SU-DHL-6 (cell line): Measurements from ENCODE around the gene SRSF1.

Experiments used
- H2AFZ ChIP-seq: fragments of 200-600 bp; sonication (generic); 2 replicates; pipeline ENCODE4 v1.6.1; 2014; ENCODE audit warnings: low read depth, mild to moderate bottlenecking, moderate library complexity, mixed read lengths, antibody characterized with exemption, low read length; ENCODE audit not compliant: severe bottlenecking
- H3F3A ChIP-seq: fragments of 200-600 bp; shearing (Covaris generic); 2 replicates; pipeline ENCODE4 v1.6.0; 2016; ENCODE audit warnings: antibody characterized with exemption, mild to moderate bottlenecking; ENCODE audit not compliant: insufficient read depth
- H3K27ac ChIP-seq: fragments of 200-600 bp; sonication (generic); 2 replicates; pipeline ENCODE4 v1.5.1; 2016; ENCODE audit warnings: low read depth, mild to moderate bottlenecking, low read length, moderate library complexity, mixed read lengths
- H3K27me3 ChIP-seq: fragments of 200-600 bp; sonication (generic), shearing (Covaris generic); 2 replicates; pipeline ENCODE4 v1.6.0; 2014; ENCODE audit warnings: mild to moderate bottlenecking, low read length
- H3K36me3 ChIP-seq: fragments of 200-600 bp; sonication (generic); 2 replicates; pipeline ENCODE4 v1.6.1; 2014; ENCODE audit warnings: mild to moderate bottlenecking, low read length, mixed read lengths
- H3K4me2 ChIP-seq: fragments of 300-600, 200-600 bp; shearing (Covaris generic), sonication (generic); 2 replicates; pipeline ENCODE4 v1.6.0; 2014; ENCODE audit warnings: low read length, low read depth, mild to moderate bottlenecking; ENCODE audit not compliant: poor library complexity, severe bottlenecking
- H3K4me3 ChIP-seq: fragments of 200-600 bp; sonication (generic); 2 replicates; pipeline ENCODE4 v1.5.1; 2014; ENCODE audit warnings: antibody characterized with exemption, low read length, mild to moderate bottlenecking, mixed read lengths; ENCODE audit not compliant: insufficient read depth, poor library complexity, severe bottlenecking
- H3K79me2 ChIP-seq: fragments of 200-600 bp; sonication (generic); 2 replicates; pipeline ENCODE4 v1.6.1; 2014; ENCODE audit warnings: mild to moderate bottlenecking, low read length, moderate library complexity; ENCODE audit not compliant: insufficient read depth
- H3K9ac ChIP-seq: fragments of 200-600 bp; sonication (generic); 2 replicates; pipeline ENCODE4 v1.7.0; 2014; ENCODE audit warnings: mild to moderate bottlenecking, low read length
- H3K9me2 ChIP-seq: fragments of 200-600 bp; sonication (generic); replicated peaks from 2 replicates; pipeline ENCODE4 v1.6.1; 2014; ENCODE audit warnings: low read length; ENCODE audit not compliant: insufficient read depth
- H3K9me3 ChIP-seq: fragments of 200-600 bp; sonication (generic); 2 replicates; pipeline ENCODE4 v1.6.1; 2014; ENCODE audit warnings: low read length, mixed read lengths; ENCODE audit not compliant: insufficient read depth
- H4K20me1 ChIP-seq: fragments of 200-600 bp; sonication (generic); 2 replicates; pipeline ENCODE4 v1.6.1; 2014; ENCODE audit warnings: low read depth, mild to moderate bottlenecking, antibody characterized with exemption, low read length, moderate library complexity, mixed read lengths
- EZH2phosphoT487 ChIP-seq: fragments of 200-600 bp; sonication (generic), shearing (Covaris generic); conservative IDR thresholded peaks from 2 replicates; pipeline ENCODE4 v1.6.1; 2018; ENCODE audit warnings: mild to moderate bottlenecking, antibody characterized with exemption, low read length, moderate library complexity, mixed read lengths
- TF ChIP-seq, protein P1 (sequence below): fragments of 200-600 bp; sonication (generic); IDR thresholded peaks from one replicate; pipeline ENCODE4 v1.5.1; 2017; ENCODE audit warnings: antibody characterized with exemption, mild to moderate bottlenecking, low read length, moderate library complexity; ENCODE audit not compliant: insufficient read depth, poor library complexity, severe bottlenecking

The SRSF1 gene

DNA sequence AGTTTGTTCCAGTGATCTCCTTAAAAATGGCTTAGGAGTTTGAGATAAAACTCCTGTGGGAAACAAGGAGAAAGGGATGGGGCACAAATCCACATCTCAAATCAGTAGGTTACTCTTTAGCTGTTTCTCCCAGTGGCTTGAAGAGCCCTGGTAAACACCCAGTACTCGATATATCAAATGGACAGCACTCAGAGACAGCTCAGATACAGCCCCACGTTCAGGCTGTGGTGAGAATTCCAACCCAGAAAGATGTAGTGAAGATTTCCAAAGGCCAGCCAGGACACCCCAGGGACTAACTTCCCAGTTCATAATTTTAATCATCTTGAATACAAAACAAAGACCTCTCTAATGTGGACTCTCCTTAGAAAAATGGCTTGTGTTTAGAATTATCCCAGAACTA is 12.6 kb downstream of the SRSF1 start:
- Histone ChIP-seq H3K4me2 (no peak overlapping the region), H3K9me3 (no peaks in the 10 kb centered on the region), H3K79me2 (no peaks in the 10 kb centered on the region), H3K36me3 (peaks cover 22% of the 10 kb centered on the region), H3K4me3 (no peak overlapping the region), H3K27me3 (no peaks in the 10 kb centered on the region), H2AFZ (no peak overlapping the region), H4K20me1 (peaks cover 17% of the 10 kb centered on the region), H3K9ac (no peak overlapping the region), H3K27ac (no peak overlapping the region), H3F3A (peaks cover 89% of the 10 kb centered on the region), H3K9me2 (no peaks in the 10 kb centered on the region)
- TF ChIP-seq, protein P1, sequence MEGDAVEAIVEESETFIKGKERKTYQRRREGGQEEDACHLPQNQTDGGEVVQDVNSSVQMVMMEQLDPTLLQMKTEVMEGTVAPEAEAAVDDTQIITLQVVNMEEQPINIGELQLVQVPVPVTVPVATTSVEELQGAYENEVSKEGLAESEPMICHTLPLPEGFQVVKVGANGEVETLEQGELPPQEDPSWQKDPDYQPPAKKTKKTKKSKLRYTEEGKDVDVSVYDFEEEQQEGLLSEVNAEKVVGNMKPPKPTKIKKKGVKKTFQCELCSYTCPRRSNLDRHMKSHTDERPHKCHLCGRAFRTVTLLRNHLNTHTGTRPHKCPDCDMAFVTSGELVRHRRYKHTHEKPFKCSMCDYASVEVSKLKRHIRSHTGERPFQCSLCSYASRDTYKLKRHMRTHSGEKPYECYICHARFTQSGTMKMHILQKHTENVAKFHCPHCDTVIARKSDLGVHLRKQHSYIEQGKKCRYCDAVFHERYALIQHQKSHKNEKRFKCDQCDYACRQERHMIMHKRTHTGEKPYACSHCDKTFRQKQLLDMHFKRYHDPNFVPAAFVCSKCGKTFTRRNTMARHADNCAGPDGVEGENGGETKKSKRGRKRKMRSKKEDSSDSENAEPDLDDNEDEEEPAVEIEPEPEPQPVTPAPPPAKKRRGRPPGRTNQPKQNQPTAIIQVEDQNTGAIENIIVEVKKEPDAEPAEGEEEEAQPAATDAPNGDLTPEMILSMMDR: no peak
- TF ChIP-seq EZH2phosphoT487: no peak

- H3K4me3 ChIP-seq: no peak overlapping the region
- peaks cover 14% of the 10 kb centered on the region for H3K36me3 ChIP-seq
- H3K4me2 ChIP-seq: no peak overlapping the region
- H2AFZ ChIP-seq: no peak overlapping the region
- H3F3A ChIP-seq: peaks cover 89% of the 10 kb centered on the region
- no peak overlapping the region for H3K9ac ChIP-seq
- H4K20me1 ChIP-seq: peaks cover 10% of the 10 kb centered on the region
- H3K9me3 ChIP-seq: no peaks in the 10 kb centered on the region
- H3K27me3 ChIP-seq: no peaks in the 10 kb centered on the region
- TF ChIP-seq, protein P1: no peak
- no peaks in the 10 kb centered on the region for H3K9me2 ChIP-seq
- H3K27ac ChIP-seq: peak overlapping the region; percentile 9; the same call in 1 of the 2 replicates
- H3K79me2 ChIP-seq: no peaks in the 10 kb centered on the region
Observed at GRCh38 chr17:57993471-57994365, 13.3 kb downstream of the SRSF1 start.

DNA sequence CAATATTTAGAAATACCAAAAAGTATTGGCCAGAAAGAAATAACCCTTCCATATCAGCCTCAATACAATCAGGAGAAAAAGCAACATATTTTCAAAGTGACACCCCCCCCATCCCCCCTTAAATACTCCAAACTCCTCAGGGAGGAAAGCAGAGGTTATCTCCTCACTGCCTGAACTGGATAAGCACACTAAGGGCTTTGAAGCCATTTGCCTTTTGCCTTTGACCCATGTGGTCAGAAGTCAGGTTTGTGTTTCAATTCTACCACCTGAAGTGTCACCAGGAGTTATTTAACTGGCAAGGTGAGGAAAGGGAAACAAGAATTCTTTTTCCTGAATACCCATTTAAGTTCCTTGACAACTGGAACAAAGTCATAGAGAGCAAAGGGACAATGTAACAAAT is 15.5 kb downstream of the SRSF1 start:
- no peaks in the 10 kb centered on the region for H3K27me3 ChIP-seq
- H3K27ac ChIP-seq: no peak overlapping the region
- H3K4me3 ChIP-seq: no peak overlapping the region
- H3K9me3 ChIP-seq: no peaks in the 10 kb centered on the region
- no peak for TF ChIP-seq EZH2phosphoT487
- TF ChIP-seq, protein P1: no peak
- no peak overlapping the region for H3K9ac ChIP-seq
- no peak overlapping the region for H2AFZ ChIP-seq
- no peaks in the 10 kb centered on the region for H3K36me3 ChIP-seq
- peaks cover 12% of the 10 kb centered on the region for H3K79me2 ChIP-seq
- H4K20me1 ChIP-seq: peaks cover 7% of the 10 kb centered on the region
- no peak overlapping the region for H3K4me2 ChIP-seq
- peaks cover 69% of the 10 kb centered on the region for H3F3A ChIP-seq
- no peaks in the 10 kb centered on the region for H3K9me2 ChIP-seq
